Spleen (tissue), 7 donors: ENCODE measurements around the gene CYP8B1.

Experiments used
- POLR2A ChIP-seq, 3 donors: fragments of 450-650 bp; IDR thresholded peaks; one replicate each; pipeline ENCODE4 v1.5.1; 2017; ENCODE audit warnings: antibody characterized with exemption in 3 of 3, mild to moderate bottlenecking in 1 of 3
- TF ChIP-seq, protein P1 (sequence below), 11 experiments: fragments of 200-600 bp in 7 of 11; fragments of 450-650 bp in 4 of 11; sonication (generic) in 4 of 11; IDR thresholded peaks in 8 of 11; conservative IDR thresholded peaks in 3 of 11; 1 replicate in 7 of 11; 2 replicates in 4 of 11; pipeline versions ENCODE4 v1.4.0 to v1.8.0; 2016 to 2021; ENCODE audit warnings: antibody characterized with exemption in 11 of 11, inconsistent platforms in 4 of 11, mild to moderate bottlenecking in 1 of 11
- donor health status: DM: no; HTN: no; CAD: no; lungs with moderate emphysema.
- donor health status: DM: no; HTN: no; CAD: no.
- donor health status: DM: no; HTN: no; CAD: no.

DNA sequence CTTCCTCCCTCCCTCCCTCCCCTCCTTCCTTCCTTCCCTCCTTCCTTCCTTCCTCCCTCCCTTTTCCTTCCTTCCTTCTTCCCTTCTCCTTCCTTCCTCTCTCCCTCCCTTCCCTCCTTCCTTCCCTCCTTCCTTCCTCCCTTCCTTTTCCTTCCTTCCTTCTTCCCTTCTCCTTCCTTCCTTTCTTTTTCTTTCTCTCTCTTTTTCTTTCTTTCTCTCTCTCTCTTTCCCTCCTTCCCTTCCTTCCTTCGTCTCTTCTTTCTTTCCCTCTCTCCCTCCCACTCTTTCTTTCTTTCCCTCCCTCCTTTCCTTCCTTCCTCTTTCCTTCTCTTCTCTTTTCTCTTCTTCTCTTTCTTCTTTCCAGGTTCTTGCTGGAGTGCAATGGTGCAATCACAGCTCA, 28.4 kb upstream of the CYP8B1 start:
- TF ChIP-seq, protein P1, sequence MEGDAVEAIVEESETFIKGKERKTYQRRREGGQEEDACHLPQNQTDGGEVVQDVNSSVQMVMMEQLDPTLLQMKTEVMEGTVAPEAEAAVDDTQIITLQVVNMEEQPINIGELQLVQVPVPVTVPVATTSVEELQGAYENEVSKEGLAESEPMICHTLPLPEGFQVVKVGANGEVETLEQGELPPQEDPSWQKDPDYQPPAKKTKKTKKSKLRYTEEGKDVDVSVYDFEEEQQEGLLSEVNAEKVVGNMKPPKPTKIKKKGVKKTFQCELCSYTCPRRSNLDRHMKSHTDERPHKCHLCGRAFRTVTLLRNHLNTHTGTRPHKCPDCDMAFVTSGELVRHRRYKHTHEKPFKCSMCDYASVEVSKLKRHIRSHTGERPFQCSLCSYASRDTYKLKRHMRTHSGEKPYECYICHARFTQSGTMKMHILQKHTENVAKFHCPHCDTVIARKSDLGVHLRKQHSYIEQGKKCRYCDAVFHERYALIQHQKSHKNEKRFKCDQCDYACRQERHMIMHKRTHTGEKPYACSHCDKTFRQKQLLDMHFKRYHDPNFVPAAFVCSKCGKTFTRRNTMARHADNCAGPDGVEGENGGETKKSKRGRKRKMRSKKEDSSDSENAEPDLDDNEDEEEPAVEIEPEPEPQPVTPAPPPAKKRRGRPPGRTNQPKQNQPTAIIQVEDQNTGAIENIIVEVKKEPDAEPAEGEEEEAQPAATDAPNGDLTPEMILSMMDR (IDR thresholded peaks at IDR 0.05 in 8 of 11, conservative IDR thresholded peaks at IDR 0.05 in 3 of 11), result no peak
- TF ChIP-seq POLR2A (IDR thresholded peaks at IDR 0.05), result no peak
